ENCODE measurements around the gene C9orf153.
"Not testable (repeated sequence)": the region's sequence is repeated elsewhere in the genome, so short reads cannot be mapped to it uniquely, and the experiment has no call there.

Gene C9orf153

DNA sequence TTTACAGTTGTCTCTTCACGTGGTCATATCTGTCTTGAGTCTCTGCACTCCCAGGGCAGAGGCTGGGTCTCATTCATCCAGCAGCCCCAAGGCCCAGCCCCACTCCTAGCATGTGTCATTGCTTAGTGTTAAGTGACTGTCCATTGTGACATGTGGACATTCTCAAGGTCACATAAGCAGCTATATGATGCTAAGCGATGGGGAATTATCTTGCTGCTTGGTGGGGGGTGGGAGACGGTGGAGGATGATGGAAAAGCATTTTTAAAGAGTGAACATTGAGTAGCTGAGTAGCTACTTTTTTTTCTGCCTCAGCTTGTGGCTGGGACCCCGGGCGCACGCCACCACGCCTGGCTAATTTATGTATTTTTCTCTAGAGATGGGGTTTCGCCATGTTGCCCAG, at the start of gene C9orf153:
Gene C9orf153 (minus strand): TSS at position 101 of the 400 bp plus-strand sequence. CDS start 30,054 bp downstream, outside the sequence.
- DNase-seq = no peak

DNA sequence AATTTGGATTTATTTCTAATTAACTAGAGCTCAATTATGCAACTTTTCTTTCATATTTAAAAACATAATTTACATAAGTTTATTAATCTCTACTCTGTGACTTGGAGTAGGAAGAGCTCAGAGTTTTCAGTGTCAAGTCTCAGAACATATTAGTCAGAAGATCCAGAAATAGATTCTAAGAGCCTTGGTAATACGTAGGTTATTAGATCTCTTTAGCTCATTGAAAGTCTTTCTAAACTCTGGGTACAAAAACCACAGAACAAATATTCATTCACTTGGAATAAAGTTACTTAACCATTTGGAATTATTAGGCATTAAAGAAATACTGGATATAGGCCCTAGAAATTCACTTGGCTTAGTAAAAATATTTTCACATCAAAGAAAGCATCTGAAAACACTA, 49.2 kb upstream of the C9orf153 start:
- no peak for DNase-seq

DNA sequence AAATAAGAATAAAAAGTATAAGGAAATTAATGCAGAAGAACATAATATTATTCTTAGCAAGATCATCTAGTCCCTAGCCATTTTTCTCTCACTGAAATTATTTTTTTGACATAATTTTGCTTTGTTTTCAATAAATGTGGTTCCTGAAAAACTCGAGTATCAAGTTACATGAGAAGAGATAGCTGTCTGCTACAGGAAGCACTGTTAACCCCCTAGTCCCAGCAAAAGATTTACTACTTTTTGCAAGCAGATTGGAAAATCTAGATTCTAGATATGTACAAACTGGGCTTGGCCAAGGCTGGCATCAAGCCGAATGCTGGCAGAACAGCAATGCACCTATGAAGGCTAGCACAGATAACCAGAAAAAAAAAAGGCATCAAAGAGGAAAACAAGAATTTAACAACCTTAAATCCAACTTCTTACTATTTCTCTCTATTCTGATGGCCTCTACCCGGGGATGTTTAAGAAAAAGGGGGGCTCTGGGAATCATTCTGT, 44.8 kb upstream of the C9orf153 start:
- DNase-seq = no peak

DNA sequence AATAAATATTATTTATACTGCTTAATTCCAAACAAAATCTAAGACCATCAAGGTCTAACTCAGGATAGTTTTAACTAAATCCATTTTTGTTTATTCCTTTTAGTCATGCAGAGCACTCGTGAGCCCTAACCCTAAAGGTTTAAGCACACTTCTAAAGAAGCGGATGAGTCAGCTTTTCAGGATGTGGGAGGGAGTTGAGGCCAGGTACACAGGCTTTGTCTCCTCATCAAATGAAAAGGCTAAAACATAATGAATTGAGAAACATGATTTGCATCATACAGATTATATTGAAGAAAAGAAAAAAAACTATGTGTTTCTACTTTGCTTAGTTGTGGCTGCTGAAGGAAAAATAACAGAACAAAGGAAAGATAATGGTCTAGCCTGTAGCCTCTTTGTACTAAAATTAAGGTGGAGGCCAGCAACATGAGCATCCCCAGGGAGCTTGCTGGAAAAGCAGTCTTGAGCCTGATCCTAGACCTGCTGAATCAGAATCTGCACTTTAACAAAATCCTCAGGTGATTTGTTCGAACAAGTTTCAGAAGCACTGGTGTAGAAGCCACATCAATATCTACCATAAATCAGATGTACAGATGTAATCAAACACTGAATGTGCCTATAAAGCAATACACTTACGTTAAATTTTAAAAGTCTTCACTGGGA, 44.0 kb upstream of the C9orf153 start:
- peak; percentile 14 to 15 for DNase-seq

DNA sequence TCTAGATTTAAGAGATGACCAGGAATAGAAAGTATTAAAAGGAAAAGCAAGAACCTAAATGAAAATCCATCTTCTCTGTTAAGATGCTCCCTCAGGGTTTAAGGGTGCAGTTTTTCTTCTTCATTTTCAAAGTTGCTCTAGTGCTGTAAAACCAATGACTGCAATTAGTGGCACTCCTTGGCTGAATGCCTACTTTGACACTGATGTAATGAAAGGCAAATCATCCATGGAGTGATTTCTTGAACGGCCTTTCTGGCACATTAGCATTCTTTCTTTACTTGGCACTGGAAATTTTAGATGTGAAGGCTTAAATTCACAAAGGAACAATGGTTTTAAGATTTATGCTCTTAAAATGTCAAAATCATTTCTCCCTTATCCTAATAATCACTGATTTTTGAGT, 42.2 kb upstream of the C9orf153 start:
- DNase-seq = no peak

DNA sequence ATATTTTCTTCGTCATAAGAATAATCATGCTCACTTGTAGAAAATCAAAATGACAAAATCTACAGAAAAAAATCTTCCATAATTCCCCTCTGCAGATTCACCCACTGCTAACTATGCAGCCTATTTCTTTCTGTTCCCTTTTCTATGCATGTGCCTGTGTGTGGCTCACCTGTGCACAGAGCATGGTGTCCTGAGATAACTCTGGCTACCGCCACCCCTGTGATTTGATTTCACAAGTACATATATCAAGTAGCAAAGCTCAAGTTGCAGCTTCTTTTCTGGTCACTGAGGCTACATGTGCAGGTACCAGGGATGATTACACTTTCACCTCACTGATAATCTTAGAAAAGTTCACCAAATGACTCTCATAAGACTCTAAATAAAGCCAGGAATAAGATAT, 41.2 kb upstream of the C9orf153 start:
- DNase-seq = no peak

DNA sequence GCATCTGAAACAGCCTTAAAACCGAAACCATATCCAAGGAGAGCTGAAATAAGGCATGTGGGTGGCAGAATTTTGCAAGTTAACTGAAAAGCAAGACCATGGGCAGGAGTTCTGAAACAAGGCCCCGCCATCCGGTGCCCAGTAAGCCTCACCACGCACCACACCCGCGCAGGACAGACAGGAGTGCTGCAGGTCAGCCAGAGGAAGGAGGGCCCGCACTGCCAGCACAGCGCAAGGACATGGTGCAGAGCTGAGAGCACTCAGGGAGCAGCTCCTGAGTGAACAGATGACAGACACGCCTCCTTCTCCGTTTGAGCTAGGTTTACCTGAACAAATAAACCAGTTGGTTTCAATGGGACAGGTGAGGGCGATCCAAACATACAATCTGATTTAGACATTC, 39.4 kb upstream of the C9orf153 start:
- no peak for DNase-seq

DNA sequence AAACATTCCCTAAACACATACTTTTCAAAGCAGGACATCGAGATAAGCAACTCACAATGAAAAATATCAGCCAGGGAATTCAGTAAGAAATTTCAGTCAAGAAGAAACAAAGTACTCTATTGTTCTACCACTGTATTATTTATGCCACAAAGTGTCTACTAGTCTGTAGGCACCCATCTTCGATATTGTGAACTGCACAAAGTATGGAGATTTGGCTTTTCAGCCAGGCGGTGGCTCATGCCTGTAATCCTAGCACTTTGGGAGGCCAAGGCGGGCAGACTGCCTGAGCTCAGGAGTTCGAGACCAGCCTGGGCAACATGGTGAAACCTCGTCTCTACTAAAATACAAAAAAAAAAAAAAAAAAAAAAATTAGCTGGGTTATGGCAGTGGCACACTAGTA, 30.9 kb upstream of the C9orf153 start:
- DNase-seq = not testable (repeated sequence)

DNA sequence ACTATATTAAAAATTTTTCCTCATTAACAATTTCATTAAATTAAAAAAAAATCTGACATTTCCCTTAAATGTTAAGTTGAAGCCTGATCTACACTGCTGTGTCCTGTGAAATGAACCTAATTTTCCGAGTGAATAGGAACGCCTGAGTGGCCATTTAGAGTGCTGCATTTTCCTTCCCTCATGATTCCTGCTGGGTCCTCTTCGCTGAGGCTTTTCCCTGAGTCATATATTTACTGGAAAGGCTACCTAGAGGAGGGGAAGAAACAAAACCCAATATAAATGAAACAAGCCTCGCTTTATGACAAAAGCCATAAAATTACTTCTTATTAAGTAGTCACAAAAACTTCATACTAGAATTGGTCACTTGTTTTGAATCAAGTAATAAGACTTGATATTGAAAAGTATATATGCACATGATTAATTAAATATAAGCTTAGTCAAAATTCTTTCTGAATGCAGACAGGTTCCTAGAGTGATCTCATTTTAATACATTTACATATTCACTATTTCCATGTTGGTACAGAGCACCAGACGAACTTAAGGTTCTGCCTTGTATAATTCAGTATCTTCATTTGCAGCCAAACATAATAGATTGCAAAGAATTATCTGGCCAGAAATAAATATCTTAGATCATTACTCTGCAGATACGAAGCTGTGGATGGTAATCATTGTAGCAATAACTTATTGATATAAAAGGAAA, 29.2 kb upstream of the C9orf153 start:
- DNase-seq = no peak

DNA sequence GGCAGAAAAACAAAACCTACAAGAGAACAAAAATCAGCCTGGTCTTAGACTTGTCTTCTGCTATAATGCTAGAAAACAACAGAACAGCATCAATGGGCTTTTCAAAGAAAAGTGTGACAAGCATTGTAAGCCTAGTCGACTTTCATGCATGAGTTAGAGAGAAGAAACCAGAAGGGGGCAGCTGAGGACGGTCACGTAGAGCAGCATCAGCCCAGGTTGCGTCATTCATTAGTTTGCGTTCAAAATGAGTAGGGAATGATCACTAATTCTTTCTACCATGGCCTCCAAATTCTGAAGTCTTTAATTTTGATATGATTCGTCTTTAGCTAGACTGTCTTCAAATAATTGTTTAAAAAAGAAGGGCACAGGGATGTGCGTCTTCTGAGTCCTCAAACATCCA, 27.6 kb upstream of the C9orf153 start:
- no peak for DNase-seq

DNA sequence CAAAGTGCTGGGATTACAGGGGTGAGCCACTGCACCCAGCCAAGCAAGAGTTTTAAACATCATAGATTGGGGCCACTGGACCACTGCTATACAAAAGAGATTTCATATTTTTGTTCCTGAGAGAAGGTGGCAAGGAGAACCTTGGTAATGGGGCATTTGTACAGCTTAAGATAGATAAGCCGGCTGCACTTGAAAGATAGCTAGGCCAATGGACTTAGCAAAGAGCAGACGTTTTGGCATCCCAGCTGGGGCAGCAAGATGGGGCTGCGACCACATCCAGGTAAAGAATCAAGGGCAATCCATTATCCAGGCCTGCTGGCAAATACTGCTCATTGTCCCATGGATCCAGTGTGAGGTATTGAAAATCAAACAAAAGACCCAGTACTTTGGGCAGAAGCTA, 26.8 kb upstream of the C9orf153 start:
- no peak for DNase-seq

DNA sequence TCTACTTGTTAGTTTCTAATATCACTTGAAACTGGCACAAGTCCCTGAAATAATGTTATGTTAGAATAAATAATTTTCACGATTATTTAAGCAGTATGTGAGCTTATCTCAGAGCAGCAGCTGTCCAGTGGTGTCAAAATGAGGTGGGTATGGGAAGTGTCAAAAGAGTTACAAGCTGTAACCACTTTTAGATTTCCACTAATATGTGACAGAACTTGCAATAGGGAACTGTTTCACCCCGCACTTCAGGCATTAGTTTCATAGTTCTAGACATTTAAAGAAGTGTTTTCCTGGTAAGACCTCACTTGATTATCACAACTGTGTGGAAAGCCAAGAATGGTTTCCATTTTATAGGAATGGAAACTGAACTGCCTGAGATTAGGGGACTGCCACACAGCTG, 25.8 kb upstream of the C9orf153 start:
- no peak for DNase-seq

DNA sequence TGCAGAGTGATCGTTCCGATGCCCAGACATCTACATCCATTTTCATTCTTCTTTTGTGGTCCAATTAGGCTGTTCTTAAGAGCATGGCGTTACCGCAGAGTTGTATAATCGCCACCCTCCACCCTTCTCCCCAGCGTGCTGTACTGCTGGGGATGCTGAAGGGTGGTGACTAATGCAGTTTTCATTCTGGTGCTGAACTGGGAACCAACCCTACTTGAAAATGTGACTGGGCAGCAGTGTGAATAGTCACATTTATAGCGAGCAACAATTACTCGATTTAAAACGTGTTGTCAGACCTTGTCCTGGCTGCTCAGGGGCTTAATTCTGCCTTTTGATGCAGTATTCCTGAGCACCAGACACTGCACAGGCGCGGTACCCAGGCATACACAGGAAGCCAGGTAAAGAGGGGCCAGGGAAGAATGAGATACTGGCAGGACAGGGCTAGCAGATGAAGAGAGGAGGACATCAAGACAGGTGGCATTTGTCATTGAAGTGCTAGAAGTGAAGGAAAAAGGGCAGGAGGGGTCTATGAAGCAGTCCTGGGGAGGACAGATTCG, 23.6 kb upstream of the C9orf153 start:
- DNase-seq = no peak

DNA sequence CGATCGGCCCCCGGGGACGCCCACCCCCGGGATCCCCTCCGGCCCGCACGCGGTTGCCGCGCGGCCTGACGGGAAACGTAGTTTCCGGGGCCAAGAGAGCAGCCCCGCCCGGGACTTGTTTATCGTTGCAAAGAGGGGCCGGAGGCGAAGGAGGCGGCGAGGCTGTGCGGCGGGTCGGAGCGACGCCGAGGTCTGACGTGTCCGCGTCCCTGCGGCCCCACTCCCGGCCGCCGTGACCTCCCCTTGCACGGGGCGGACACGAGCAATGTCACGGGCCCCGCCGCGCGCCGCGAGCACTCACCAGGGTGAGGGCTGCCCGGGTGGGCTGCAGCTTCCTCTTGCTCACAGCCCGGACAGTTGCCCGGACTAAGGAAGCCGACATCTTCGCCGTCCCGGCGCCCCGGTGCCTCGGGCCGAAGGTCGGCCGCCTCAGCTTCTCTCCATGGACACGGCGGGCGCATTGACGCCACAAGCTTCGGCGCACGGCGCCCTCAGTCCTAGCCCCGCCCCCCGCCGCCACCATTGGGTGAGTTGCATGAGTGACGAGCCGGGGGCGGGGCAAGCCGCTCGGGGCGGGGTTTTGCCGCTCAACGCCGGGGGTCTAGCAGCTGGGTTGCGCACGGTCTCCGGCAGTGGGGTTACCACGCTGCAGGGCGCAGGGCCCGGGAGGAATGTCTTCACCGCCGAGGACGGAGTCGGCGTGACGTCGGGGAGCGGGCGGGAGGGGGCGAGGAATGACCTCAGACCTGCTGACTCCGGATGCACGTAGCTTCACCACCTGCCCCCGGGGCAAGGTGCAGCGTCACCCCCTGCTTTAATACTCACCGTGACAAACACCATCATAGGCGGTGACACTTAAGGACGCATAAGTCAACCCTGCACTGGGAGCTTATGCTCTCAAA, 22.9 kb upstream of the C9orf153 start, which contains the start of gene ISCA1:
Gene ISCA1 (minus strand): TSS at position 462 of the 902 bp plus-strand sequence. CDS start 80 bp downstream, at position 382.
- DNase-seq = peak; percentile 97 to 98

DNA sequence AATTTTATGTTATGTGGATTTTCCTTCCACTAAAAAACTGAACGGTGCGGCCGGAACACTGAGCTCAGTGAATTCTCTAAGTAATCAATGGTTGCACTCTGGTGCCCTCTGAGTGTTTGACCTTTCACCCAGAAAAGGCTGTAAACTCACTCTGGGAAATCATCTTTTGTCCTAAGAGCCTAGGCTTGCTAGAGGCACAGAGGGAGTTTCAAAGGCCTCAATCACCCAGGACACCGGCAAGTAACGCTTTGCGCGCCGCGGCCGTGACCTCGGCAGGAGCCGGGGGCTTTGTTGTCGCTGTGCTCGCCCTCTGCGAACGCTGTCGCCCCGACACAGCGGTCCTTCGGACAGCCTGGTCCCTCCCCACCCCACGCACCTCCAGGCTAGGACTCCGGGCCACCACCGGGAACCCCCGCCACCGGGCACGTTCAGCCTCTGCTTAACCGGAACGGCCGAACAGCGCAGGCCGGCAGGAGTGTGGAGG, 22.2 kb upstream of the C9orf153 start:
- DNase-seq = peak in 1 of 2 donors; percentile 53

DNA sequence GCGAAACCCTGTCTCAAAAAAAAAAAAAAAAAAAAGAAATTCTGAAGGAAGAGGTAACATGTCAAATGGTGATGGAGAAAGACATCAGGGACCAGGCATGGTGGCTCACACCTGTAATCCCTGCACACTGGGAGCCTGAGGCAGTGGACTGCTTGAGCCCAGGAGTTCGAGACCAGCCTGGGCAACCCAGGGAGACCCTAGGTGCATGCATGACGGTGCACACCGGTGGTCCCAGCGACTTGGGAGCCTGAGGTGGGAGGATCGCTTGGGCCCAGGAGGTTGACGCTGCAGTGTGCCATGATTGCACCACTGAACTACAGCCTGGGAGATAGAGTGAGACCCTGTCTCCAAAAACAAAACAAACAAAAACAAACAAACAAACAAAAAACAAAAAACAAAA, 21.1 kb upstream of the C9orf153 start:
- DNase-seq = no peak

DNA sequence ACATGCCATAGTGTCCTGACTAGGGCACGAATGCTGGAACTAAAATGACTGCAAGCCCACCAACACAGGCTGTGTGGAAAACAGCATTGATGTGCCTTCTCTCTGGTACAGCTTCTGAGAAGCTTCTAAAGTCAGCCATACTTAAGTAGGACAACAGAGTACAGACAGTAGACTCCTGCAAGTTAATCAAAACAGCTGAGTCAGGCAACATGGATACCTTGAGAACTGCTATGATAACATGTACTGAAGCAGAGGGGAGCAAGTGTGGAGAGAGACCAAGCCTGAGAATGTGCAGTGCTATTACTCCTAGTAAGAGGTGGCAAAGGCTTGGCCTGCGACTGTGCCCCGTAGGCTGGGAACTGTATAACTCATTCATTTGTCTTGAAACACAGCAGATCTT, 20.4 kb upstream of the C9orf153 start:
- DNase-seq = no peak

DNA sequence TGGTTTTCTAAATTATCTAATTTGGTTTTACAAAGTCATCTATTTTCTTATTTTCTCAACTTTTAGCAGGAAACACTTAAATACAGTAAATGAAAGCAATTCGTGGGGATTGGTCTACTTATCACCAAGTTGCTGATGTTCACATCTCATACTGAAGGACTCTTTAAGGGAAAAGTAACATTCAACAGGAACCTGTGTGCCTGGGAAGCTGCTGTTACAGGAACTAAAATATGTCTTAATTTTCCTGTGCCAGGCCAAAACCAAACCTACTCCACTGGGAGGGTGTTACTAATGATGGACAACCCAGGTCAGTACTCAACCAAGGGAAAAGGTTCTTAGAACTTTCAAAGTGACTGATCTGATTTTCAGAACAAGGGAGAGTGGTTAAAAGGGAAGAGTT, 17.6 kb upstream of the C9orf153 start:
- DNase-seq = no peak

DNA sequence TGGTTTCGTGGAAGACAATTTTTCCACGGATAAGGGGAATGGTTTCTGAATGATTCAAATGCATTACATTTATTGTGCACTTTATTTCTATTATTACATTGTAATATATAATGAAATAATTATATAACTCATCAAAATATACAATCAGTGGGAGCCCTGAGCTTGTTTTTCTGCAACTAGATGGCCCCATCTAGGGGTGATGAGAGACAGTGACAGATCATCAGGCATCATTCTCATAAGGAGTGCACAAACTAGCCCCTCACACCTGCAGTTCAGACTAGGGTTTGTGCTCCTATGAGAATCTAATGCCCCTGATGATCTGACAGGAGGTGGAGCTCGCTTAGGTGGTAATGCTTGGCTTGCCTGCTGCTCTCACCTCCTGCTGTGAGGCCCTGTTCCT, 16.5 kb upstream of the C9orf153 start:
- DNase-seq = no peak

DNA sequence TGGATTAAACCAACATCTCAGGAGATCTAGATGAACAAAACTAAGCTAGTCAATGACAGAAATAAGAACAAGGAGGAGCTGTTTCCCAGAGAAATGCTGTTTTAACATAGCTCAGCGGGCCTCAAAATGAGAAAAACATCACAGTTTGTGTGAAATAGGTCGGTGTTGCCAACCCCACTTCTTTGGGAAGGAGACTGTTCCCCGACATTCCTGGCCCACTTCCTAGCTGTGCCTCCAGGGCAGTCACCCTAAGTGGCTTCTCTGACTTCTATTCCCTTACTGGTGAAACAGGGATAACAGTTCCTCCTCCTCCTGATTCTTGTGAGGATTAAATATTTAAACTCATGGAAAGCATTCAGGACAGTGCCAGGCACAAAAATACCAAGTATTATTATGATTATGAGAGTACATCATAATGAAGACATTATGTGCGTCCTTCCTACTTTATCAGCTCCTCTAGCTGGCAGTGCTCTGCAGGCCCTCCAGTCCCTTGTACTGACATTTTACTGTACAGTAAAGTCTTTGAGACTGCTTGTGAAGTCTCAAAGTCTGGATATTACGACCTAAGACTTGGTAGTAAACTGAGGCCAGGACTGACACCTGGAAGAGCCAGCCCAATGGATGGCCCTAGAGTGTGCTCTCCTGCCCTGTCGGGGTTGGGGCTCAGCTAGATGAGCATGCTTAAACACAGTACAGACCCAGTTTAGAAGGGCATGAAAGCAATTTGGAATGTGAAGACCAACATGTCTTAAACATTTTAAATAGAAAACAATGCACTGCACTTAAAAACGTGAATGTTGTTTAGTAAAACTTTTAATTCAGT, 15.6 kb upstream of the C9orf153 start:
- DNase-seq = no peak

DNA sequence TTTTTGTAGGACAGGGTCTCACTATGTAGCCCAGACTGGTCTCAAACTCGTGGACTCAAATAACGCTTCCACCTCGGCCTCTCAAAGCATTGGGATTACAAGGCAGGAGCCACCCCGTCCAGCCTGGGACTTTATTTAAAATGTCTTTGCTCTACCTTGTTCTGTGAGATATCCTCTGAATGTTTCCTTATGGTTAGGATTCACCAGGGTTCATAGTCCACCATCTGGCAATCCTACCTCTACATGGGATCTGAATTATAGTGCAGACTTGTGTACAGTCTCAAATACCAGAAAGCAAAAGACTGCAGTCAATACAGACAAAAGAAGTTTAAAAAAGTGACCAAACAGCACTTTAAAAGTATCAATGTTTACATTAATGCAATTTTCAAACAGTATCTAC, 12.8 kb upstream of the C9orf153 start:
- no peak for DNase-seq

DNA sequence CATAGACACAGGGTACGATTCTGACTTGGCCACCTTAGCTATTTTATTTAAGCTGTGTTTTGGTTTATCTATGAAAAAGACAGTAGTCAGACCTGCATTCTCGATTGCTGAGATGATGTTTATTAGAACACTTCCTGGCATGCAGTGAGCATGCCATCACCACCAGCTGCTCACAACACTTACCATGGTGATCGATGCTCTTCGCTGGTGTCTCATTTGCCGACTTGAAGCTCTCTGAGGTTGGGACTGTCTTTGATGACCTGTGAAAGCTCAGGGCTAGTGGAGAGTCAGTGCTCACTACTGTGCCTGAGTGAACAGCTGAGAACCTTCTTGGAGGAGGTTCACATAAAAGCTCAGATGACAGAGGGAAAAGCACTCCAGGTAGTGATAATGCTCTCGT, 4.4 kb upstream of the C9orf153 start:
- DNase-seq = no peak

Measured in stimulated activated CD4-positive, alpha-beta T cell treated with anti-CD3 and anti-CD28 coated beads, Interleukin-2, amount 100 ng/mL, for 48 hours (primary cell).